ENCODE data around the gene ARRB1. TPM values are rescaled to one million over a fixed set of nuclear protein-coding genes. Genes with fewer than 3 reads are reported as not detected.

The ARRB1 gene
- total and polyA plus RNA-seq, 2 experiments from 2014 or later, result 4.5 to 10.7 TPM

DNA sequence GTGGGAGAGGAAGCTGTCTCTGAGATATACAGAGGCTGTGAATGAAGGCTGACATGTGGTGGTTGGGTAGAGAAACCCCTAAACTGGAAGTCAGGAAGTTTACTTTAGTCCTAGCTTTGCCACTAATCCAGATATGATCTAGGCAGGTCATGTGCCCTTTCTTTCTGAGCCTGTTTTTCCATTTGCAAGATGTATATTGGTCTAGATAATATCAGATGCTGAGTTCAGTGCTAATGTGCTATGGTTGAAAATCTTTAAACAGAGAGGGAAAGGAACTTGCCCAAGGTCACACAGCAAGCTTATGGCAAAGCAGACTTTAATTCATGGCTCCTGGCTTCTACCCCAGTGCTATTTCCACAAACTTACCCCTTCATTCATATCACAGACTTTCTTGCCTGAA, 136.6 kb downstream of the ARRB1 start:
- Histone ChIP-seq H3K36me3 (no peaks in the 10 kb centered on the region), H3K27me3 (peaks cover 19% of the 10 kb centered on the region), H3K9me3 (ENCODE audit: low read depth) (no peaks in the 10 kb centered on the region), H3K4me3 (no peak overlapping the region), H3K4me1 (ENCODE audit: low read depth) (no peaks in the 10 kb centered on the region), H3K27ac (no peak overlapping the region)
- TF ChIP-seq, protein P1, sequence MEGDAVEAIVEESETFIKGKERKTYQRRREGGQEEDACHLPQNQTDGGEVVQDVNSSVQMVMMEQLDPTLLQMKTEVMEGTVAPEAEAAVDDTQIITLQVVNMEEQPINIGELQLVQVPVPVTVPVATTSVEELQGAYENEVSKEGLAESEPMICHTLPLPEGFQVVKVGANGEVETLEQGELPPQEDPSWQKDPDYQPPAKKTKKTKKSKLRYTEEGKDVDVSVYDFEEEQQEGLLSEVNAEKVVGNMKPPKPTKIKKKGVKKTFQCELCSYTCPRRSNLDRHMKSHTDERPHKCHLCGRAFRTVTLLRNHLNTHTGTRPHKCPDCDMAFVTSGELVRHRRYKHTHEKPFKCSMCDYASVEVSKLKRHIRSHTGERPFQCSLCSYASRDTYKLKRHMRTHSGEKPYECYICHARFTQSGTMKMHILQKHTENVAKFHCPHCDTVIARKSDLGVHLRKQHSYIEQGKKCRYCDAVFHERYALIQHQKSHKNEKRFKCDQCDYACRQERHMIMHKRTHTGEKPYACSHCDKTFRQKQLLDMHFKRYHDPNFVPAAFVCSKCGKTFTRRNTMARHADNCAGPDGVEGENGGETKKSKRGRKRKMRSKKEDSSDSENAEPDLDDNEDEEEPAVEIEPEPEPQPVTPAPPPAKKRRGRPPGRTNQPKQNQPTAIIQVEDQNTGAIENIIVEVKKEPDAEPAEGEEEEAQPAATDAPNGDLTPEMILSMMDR (IDR thresholded peaks at IDR 0.05; ENCODE audit: low read depth, low read length), result no peak
- no peak for DNase-seq (ENCODE audit: low read depth in 1 of 2, low spot score in 1 of 2)

DNA sequence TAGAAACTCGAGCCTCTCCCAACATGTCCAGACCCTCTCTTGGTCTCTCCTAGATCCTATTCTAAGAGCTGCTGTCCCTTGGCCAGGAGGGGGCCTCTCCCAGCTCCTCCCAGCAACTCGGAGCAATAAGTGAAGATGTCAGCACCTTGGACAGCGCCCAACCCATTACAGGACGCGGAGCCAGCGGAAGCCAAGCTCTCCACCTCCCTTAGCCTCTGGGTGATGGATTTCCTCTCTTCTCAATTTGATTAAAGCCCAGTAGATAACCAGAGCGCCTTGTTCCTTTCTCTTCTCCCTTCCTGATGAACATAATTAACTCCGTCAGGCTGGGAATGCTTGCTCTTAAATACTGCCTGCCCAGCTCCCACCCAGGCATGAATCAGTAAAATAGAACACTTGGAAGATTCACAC, 137.0 kb downstream of the ARRB1 start:
- Histone ChIP-seq H3K4me1 (ENCODE audit: low read depth) (no peaks in the 10 kb centered on the region), H3K27me3 (peaks cover 19% of the 10 kb centered on the region), H3K4me3 (no peak overlapping the region), H3K9me3 (ENCODE audit: low read depth) (no peaks in the 10 kb centered on the region), H3K36me3 (no peaks in the 10 kb centered on the region), H3K27ac (no peak overlapping the region)
- peak; percentile 88 to 96 for DNase-seq (ENCODE audit: low read depth in 1 of 2, low spot score in 1 of 2)
- TF ChIP-seq, protein P1 (IDR thresholded peaks at IDR 0.05; ENCODE audit: low read depth, low read length), result peak; percentile 64

Other genes starting within 250 kb of the ARRB1 start
- not detected in 2 replicates for gene SLCO2B1, start 200.6 kb downstream of the ARRB1 start, total RNA-seq
- gene SLCO2B1, start 200.6 kb downstream of the ARRB1 start, polyA plus RNA-seq, result 0.07 TPM in 1 of 2 replicates, not detected in the other
- gene TPBGL, start 110.9 kb downstream of the ARRB1 start, total RNA-seq, result 0.18 and 0.21 TPM in 2 replicates
- 0.07 and 0.56 TPM in 2 replicates for gene TPBGL, start 110.9 kb downstream of the ARRB1 start, polyA plus RNA-seq
- gene RPS3, start 47.9 kb upstream of the ARRB1 start, total RNA-seq, result 781 and 951 TPM in 2 replicates
- 974 and 1,206 TPM in 2 replicates for gene RPS3, start 47.9 kb upstream of the ARRB1 start, polyA plus RNA-seq
- gene KLHL35, start 81.5 kb upstream of the ARRB1 start, total RNA-seq, result 2.2 and 2.7 TPM in 2 replicates
- 2.6 and 3.4 TPM in 2 replicates for gene KLHL35, start 81.5 kb upstream of the ARRB1 start, polyA plus RNA-seq
- gene GDPD5, start 174.3 kb upstream of the ARRB1 start, total RNA-seq, result 5.8 and 19.4 TPM in 2 replicates
- gene GDPD5, start 174.3 kb upstream of the ARRB1 start, polyA plus RNA-seq, result 6.6 and 16.6 TPM in 2 replicates
- gene SERPINH1, start 210.6 kb upstream of the ARRB1 start, total RNA-seq, result 955 and 1,181 TPM in 2 replicates
- 441 and 444 TPM in 2 replicates for gene SERPINH1, start 210.6 kb upstream of the ARRB1 start, polyA plus RNA-seq

Measured in cardiac muscle cell (in vitro differentiated cells and primary cell).